Kidney (tissue), 14 donors: Measurements from ENCODE around the gene RPL22. TPM values are rescaled to one million over a fixed set of nuclear protein-coding genes. Genes with fewer than 3 reads are reported as not detected.
A peak's percentile ranks its signal among the peaks of the same experiment; 100 is the strongest.

Source experiments
- DNase-seq, 5 donors: peaks; one replicate each; pipeline ENCODE4 v3.0.0-alpha.2; 2013 to 2020
- FAIRE-seq: peaks from 2 replicates; lab custom pipeline; 2012; peaks lifted over from hg19 to GRCh38; lab: Jason Lieb, UNC
- H3K27ac ChIP-seq, 2 donors: one replicate each; pipeline ENCODE4 v1.7.0; 2013; ENCODE audit warnings: low read depth in 2 of 2, low read length in 2 of 2, inconsistent platforms in 1 of 2
- H3K27me3 ChIP-seq: one replicate; pipeline ENCODE4 v1.7.1; 2013; ENCODE audit warnings: low read length, inconsistent platforms; ENCODE audit not compliant: control insufficient read depth, insufficient read depth
- H3K36me3 ChIP-seq, 3 donors: one replicate each; pipeline versions ENCODE4 v1.7.0 to v1.7.1; 2013; ENCODE audit warnings: low read length in 3 of 3, control low read depth in 1 of 3, inconsistent platforms in 1 of 3; ENCODE audit not compliant: insufficient read depth in 3 of 3, control insufficient read depth in 2 of 3
- H3K4me1 ChIP-seq, 3 donors: one replicate each; pipeline versions ENCODE4 v1.7.0 to v1.7.1; 2013; ENCODE audit warnings: low read length in 3 of 3, inconsistent platforms in 1 of 3, low read depth in 1 of 3; ENCODE audit not compliant: control insufficient read depth in 2 of 3, insufficient read depth in 2 of 3
- H3K4me3 ChIP-seq, 3 donors: one replicate each; pipeline versions ENCODE4 v1.7.0 to v1.8.1; 2013; ENCODE audit warnings: low read length in 3 of 3, control low read depth in 1 of 3, inconsistent platforms in 1 of 3
- H3K9ac ChIP-seq, 3 donors: one replicate each; pipeline versions ENCODE4 v1.7.0 to v1.7.1; 2013; ENCODE audit warnings: low read length in 3 of 3, control low read depth in 1 of 3, inconsistent platforms in 1 of 3
- H3K9me3 ChIP-seq, 3 donors: one replicate each; pipeline versions ENCODE4 v1.7.0 to v1.7.1; 2013; ENCODE audit warnings: low read length in 3 of 3, control low read depth in 1 of 3, inconsistent platforms in 1 of 3; ENCODE audit not compliant: control insufficient read depth in 2 of 3, insufficient read depth in 1 of 3
- intact Hi-C: fragments of 100-400 bp; cut with DNase I; formaldehyde crosslinking; loops from one replicate; pipeline ENCODE4 v1.11.1; 2022
- polyA plus RNA-seq: library from polyadenylated mRNA; stranded (reverse); fragments of 350-450 nt; fragmentation: Illumina TruSeq; extraction: RNeasy Lipid Tissue Mini Kit (QIAGEN cat#74804); gene quantifications from one replicate; pipeline ENCODE4 v1.2.3, GENCODE V29; 2014; ENCODE audit warnings: low read depth, low replicate concordance; ENCODE audit not compliant: insufficient read depth
- total RNA-seq: library from RNA; stranded (reverse); fragmentation: NEBNext Ultra II Directional; extraction: Animal tissue kit (Norgen Biotek cat#: 25700); gene quantifications from one replicate; pipeline ENCODE4 v1.2.1, GENCODE V29; 2021
- TF ChIP-seq, protein P1 (sequence below): IDR thresholded peaks from 3 replicates; pipeline ENCODE4 v1.5.1; 2012; ENCODE audit warnings: mild to moderate bottlenecking, moderate library complexity, borderline replicate concordance; ENCODE audit not compliant: insufficient read depth; ENCODE audit errors: extremely low read depth
- donor health status: control.
- donor health status: control.
- donor health status: control.
- donor health status: control.
- donor health status: control.
- donor health status: DM: yes; HTN: yes; CAD: no.
- donor health status: Normal renal cell carcinoma (clear cell type).

RPL22 gene
- total and polyA plus RNA-seq, 2 donors from 2014 or later, result 377 to 605 TPM

DNA sequence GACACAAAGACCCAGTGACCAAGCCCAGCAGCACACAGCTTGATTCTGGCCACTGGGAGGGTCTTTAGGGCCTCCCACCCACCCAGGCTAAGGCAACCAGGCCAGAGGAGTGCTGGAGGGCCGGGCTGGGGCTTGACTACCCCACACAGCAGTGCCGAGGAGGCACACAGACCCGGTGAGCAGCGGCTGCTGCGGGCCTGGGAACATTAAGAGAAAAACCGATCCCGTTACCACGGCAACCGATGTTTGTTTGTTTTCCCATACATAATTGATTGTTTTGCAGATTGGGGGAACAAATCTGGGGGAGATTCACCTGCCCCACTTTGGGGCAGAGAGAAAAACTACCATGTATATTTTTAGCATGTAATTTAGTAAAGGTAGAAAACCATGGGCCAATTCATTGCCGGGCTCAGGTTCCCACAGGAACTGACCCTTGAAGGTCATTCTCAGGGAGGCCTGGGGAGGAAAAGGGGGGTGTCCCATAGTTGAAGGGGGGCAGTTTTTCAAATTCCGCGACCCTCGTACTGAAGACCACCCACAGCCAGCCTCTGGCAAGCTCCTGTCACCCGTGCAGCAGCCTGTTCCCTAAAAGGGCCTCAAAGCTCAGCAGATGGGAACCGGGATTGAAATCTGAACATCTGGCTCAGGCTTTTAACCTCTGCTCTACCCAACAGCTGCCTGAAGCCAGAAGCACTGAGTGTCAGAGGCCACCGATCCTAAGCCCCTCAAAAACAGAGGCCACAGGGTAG lies 54.6 kb downstream of the RPL22 start:
- H3K9ac ChIP-seq, result no peak overlapping the region
- H3K27me3 ChIP-seq, result peaks cover 2% of the 10 kb centered on the region
- no peaks in the 10 kb centered on the region for H3K4me1 ChIP-seq
- DNase-seq (peak in 3 of 5 donors; percentile 41 to 45 (median 43)), FAIRE-seq (no peak)
- intact Hi-C loops, result no loop called here
- H3K27ac ChIP-seq, result no peak overlapping the region
- H3K4me3 ChIP-seq, result no peak overlapping the region
- peaks cover 0 to 2% (median 0%) of the 10 kb centered on the region in 3 donors for H3K9me3 ChIP-seq
- H3K36me3 ChIP-seq, result no peaks in the 10 kb centered on the region
- TF ChIP-seq, protein P1, sequence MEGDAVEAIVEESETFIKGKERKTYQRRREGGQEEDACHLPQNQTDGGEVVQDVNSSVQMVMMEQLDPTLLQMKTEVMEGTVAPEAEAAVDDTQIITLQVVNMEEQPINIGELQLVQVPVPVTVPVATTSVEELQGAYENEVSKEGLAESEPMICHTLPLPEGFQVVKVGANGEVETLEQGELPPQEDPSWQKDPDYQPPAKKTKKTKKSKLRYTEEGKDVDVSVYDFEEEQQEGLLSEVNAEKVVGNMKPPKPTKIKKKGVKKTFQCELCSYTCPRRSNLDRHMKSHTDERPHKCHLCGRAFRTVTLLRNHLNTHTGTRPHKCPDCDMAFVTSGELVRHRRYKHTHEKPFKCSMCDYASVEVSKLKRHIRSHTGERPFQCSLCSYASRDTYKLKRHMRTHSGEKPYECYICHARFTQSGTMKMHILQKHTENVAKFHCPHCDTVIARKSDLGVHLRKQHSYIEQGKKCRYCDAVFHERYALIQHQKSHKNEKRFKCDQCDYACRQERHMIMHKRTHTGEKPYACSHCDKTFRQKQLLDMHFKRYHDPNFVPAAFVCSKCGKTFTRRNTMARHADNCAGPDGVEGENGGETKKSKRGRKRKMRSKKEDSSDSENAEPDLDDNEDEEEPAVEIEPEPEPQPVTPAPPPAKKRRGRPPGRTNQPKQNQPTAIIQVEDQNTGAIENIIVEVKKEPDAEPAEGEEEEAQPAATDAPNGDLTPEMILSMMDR, result no peak

DNA sequence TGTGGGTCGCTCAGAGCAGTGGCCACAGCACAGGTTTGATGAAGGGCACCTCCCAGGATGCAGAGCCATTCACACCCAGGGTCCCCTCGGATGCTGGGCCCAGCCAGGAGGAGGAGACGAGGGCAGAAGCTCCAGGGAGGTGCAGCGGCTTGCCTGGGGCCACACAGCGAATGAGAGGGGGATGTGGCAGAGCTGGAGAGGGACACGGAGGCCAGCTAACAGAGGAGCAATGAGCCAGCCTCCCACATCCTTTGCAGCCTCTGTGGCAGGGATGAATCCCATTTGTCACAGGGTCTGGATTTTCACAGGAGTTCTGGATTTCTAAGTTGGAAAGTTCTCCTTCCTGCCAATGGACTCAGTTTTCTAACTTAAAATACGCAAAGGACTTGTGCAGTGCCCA lies 55.2 kb downstream of the RPL22 start:
- FAIRE-seq, result no peak
- intact Hi-C loops, result no loop called here
- DNase-seq, result no peak
- H3K36me3 ChIP-seq, result no peaks in the 10 kb centered on the region
- H3K27ac ChIP-seq, result no peak overlapping the region
- H3K27me3 ChIP-seq, result peaks cover under 1% of the 10 kb centered on the region
- TF ChIP-seq, protein P1, result no peak
- no peak overlapping the region for H3K9ac ChIP-seq
- H3K4me3 ChIP-seq, result no peak overlapping the region
- H3K9me3 ChIP-seq, result no peaks in the 10 kb centered on the region
- H3K4me1 ChIP-seq, result no peaks in the 10 kb centered on the region

DNA sequence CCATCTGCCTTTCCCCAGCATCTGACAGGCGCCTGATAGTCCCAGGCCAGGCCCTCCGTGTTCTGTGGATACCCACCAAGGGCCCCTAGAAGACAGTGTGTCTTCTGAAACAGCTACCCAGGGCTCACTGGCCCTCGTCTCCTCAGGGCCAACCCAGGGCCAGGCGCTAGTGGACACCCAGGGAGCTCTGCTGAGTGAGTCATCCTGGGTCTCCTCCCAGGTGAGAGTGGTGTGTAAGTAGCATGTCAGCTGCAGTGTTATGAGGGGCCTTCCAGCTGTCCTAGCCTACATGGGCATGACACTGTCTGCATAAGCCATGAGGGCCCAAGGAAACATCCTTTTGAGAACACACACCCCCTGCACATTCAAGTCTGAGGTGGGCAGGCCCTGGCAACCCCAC lies 56.0 kb downstream of the RPL22 start:
- Histone ChIP-seq H3K27ac (no peak overlapping the region), H3K9ac (no peak overlapping the region), H3K4me3 (no peak overlapping the region), H3K27me3 (no peaks in the 10 kb centered on the region), H3K36me3 (no peaks in the 10 kb centered on the region), H3K9me3 (no peaks in the 10 kb centered on the region), H3K4me1 (no peaks in the 10 kb centered on the region)
- TF ChIP-seq, protein P1, result no peak
- FAIRE-seq (no peak), DNase-seq (no peak)
- intact Hi-C loops, result no loop called here
